ENCODE results near the gene HDAC1. TPM values are rescaled to one million over a fixed set of nuclear protein-coding genes. Genes with fewer than 3 reads are reported as not detected.

Gene HDAC1
- total and polyA plus RNA-seq, 2 of the 13 experiments (the other 11 are each of a cell fraction or from before 2014, with no cell fraction given), result 93.5 to 189 TPM

GRCh38 chr1:32335790-32336590 lies 44.1 kb downstream of the HDAC1 start, which contains the start of gene MARCKSL1 (continued):
- no peak for TF ChIP-seq CTCF (CRISPR knock-in tag; IDR thresholded peaks at IDR 0.05)
- TF ChIP-seq DMAP1 (CRISPR knock-in tag; IDR thresholded peaks at IDR 0.05), result no peak
- no peak for TF ChIP-seq CENPBD1 (CRISPR knock-in tag; IDR thresholded peaks at IDR 0.05; ENCODE audit: borderline replicate concordance, low read depth)
- no peak for TF ChIP-seq MAFF (IDR thresholded peaks at IDR 0.05; ENCODE audit: low read depth, low read length)
- TF ChIP-seq BRD4 (CRISPR knock-in tag; IDR thresholded peaks at IDR 0.05), result no peak
- TF ChIP-seq SYNCRIP (IDR thresholded peaks at IDR 0.05; ENCODE audit: insufficient read depth, low read depth, low read length), result no peak
- TF ChIP-seq ZNF761 (CRISPR knock-in tag; conservative IDR thresholded peaks at IDR 0.05), result 0 out of 2 replicates have a peak, but pooled peaks have one; percentile 43
- TF ChIP-seq GABPB1 (CRISPR knock-in tag; IDR thresholded peaks at IDR 0.05), result peak; percentile 63
- TF ChIP-seq NR2C2 (CRISPR knock-in tag; IDR thresholded peaks at IDR 0.05; ENCODE audit: borderline replicate concordance), result no peak
- TF ChIP-seq CENPX (CRISPR knock-in tag; IDR thresholded peaks at IDR 0.05), result no peak
- peak; percentile 41; the same call in 1 of the 2 replicates for TF ChIP-seq PBX3 (CRISPR knock-in tag; IDR thresholded peaks at IDR 0.05; ENCODE audit: borderline replicate concordance)
- no peak for TF ChIP-seq MED13 (CRISPR knock-in tag; IDR thresholded peaks at IDR 0.05)
- TF ChIP-seq TCF7 (IDR thresholded peaks at IDR 0.05; ENCODE audit: low read depth), result no peak
- peak; percentile 11; the same call in 1 of the 2 replicates for TF ChIP-seq NFYC (CRISPR knock-in tag; IDR thresholded peaks at IDR 0.05)
- no peak for TF ChIP-seq ZNF607 (CRISPR knock-in tag; IDR thresholded peaks at IDR 0.05; ENCODE audit: borderline replicate concordance)
- no peak for TF ChIP-seq LCORL (IDR thresholded peaks at IDR 0.05)
- peak; percentile 69 for TF ChIP-seq LCORL (CRISPR knock-in tag; IDR thresholded peaks at IDR 0.05)
- TF ChIP-seq ZNF766 (CRISPR knock-in tag; IDR thresholded peaks at IDR 0.05; ENCODE audit: borderline replicate concordance), result 0 out of 2 replicates have a peak, but pooled peaks have one; percentile 24
- no peak for TF ChIP-seq IRF2 (CRISPR knock-in tag; IDR thresholded peaks at IDR 0.05)
- peak; percentile 84 for TF ChIP-seq SRSF4 (IDR thresholded peaks at IDR 0.05; ENCODE audit: low read depth, low read length, poor library complexity, severe bottlenecking)
- no peak for TF ChIP-seq CCDC6 (CRISPR knock-in tag; IDR thresholded peaks at IDR 0.05)
- TF ChIP-seq MTF2 (CRISPR knock-in tag; IDR thresholded peaks at IDR 0.05; ENCODE audit: borderline replicate concordance), result 0 out of 2 replicates have a peak, but pooled peaks have one; percentile 71
- no peak for TF ChIP-seq TEAD2 (CRISPR knock-in tag; IDR thresholded peaks at IDR 0.05)
- TF ChIP-seq ZEB1 (IDR thresholded peaks at IDR 0.05; ENCODE audit: insufficient replicate concordance, low read depth), result no peak
- TF ChIP-seq RARA (CRISPR knock-in tag; IDR thresholded peaks at IDR 0.05), result no peak

Measured in HepG2 (cell line).